ENCODE data around the gene TOMM34. TPM values are rescaled to one million over a fixed set of nuclear protein-coding genes. Genes with fewer than 3 reads are reported as not detected.

Gene TOMM34
- total and polyA plus RNA-seq, 2 of the 13 experiments (the other 11 are each of a cell fraction or from before 2014, with no cell fraction given) = 36.2 to 52.0 TPM

- FAIRE-seq = no peak
- H3K79me2 ChIP-seq (ENCODE audit: insufficient read depth, low read length) = no peaks in the 10 kb centered on the region
- DNase-seq (ENCODE audit: low spot score) = no peak
- POLR2A ChIA-PET = interaction anchor here (1.2 to 7.2 kb wide), 3 partner anchors 9 to 39 kb away, joined by 3 to 51 read pairs (median 5); partner anchors contain the start of gene TOMM34
- no peaks in the 10 kb centered on the region for H3K9me3 ChIP-seq (ENCODE audit: low read length)
- H3K27me3 ChIP-seq (ENCODE audit: control insufficient read depth in 1 of 2, insufficient read depth in 2 of 2, low read length in 2 of 2) = no peaks in the 10 kb centered on the region
- TF ChIP-seq RBFOX2 (IDR thresholded peaks at IDR 0.05; ENCODE audit: low read depth, low read length) = 0 out of 2 replicates have a peak, but pooled peaks have one; percentile 39
- peak; percentile 24; the same call in 1 of the 2 replicates for TF ChIP-seq POLR2G (IDR thresholded peaks at IDR 0.05; ENCODE audit: low read depth, low read length)
- TF ChIP-seq AGO2 (optimal IDR thresholded peaks at IDR 0.05; ENCODE audit: low read depth, low read length) = peak; percentile 31
- no peak for TF ChIP-seq KAT8 (CRISPR knock-in tag; IDR thresholded peaks at IDR 0.05)
- no peaks in the 10 kb centered on the region for H4K20me1 ChIP-seq (ENCODE audit: insufficient read depth, low read length)
- WGBS (ENCODE audit: low lambda C conversion rate) = 100% methylated on average over 2 of the region's 2 CpGs
- H3K36me3 ChIP-seq (replicated peaks in 1 of 2; ENCODE audit: control insufficient read depth in 1 of 2, insufficient read depth in 2 of 2, low read length in 2 of 2) = peaks cover 53 to 95% of the 10 kb centered on the region in 2 experiments
- intact Hi-C loops (cut with micrococcal nuclease; ENCODE audit: unreplicated experiment) = no loop called here
- no TSS peak for BruUV-seq (replicated peaks)
- no peak for ATAC-seq
- CTCF ChIA-PET (ENCODE audit: low intra/inter-chr PET ratio, low total read pairs) = no interaction called here
- in situ Hi-C loops (cut with HindIII; ENCODE audit: extremely low pct_ligation_motif_present, low pct_unique_long_range_greater_than_20kb) = no loop called here
- no peak overlapping the region for H3K4me3 ChIP-seq (replicated peaks in 1 of 3; ENCODE audit: insufficient read depth in 1 of 3, low read depth in 2 of 3, low read length in 3 of 3)
- no peak overlapping the region for H3K27ac ChIP-seq (ENCODE audit: extremely low read length, insufficient read depth, low read length)
- H3K9ac ChIP-seq (ENCODE audit: insufficient read depth, low read depth, low read length) = no peak overlapping the region
- H3K4me1 ChIP-seq (ENCODE audit: insufficient read depth, low read length) = peaks cover 9% of the 10 kb centered on the region
- H3K4me2 ChIP-seq (ENCODE audit: low read depth, low read length) = no peak overlapping the region
- no peak overlapping the region for H2AFZ ChIP-seq (ENCODE audit: low read length)
These were observed 11.7 kb downstream of the TOMM34 start for GRCh38 chr20:44948513-44948912.

- no peak overlapping the region for H3K9ac ChIP-seq (ENCODE audit: insufficient read depth, low read depth, low read length)
- intact Hi-C loops (cut with micrococcal nuclease; ENCODE audit: unreplicated experiment) (no loop called here), in situ Hi-C loops (cut with HindIII; ENCODE audit: extremely low pct_ligation_motif_present, low pct_unique_long_range_greater_than_20kb) (no loop called here)
- DNase-seq (ENCODE audit: low spot score) = no peak
- H3K27ac ChIP-seq (ENCODE audit: extremely low read length, insufficient read depth, low read length) = no peak overlapping the region
- WGBS (ENCODE audit: low lambda C conversion rate) = 99% methylated on average over 5 of the region's 5 CpGs
- H4K20me1 ChIP-seq (ENCODE audit: insufficient read depth, low read length) = no peaks in the 10 kb centered on the region
- no peaks in the 10 kb centered on the region for H3K27me3 ChIP-seq (ENCODE audit: control insufficient read depth in 1 of 2, insufficient read depth in 2 of 2, low read length in 2 of 2)
- H3K4me3 ChIP-seq (replicated peaks in 1 of 3; ENCODE audit: insufficient read depth in 1 of 3, low read depth in 2 of 3, low read length in 3 of 3) = no peak overlapping the region
- ChIA-PET CTCF (ENCODE audit: low intra/inter-chr PET ratio, low total read pairs) (no interaction called here), POLR2A (interaction anchor here (1.1 to 7.2 kb wide), 3 partner anchors 14 to 39 kb away, joined by 3 to 51 read pairs (median 3); partner anchors contain the start of gene TOMM34)
- peaks cover 9% of the 10 kb centered on the region for H3K4me1 ChIP-seq (ENCODE audit: insufficient read depth, low read length)
- H3K9me3 ChIP-seq (ENCODE audit: low read length) = no peaks in the 10 kb centered on the region
- no peaks in the 10 kb centered on the region for H3K79me2 ChIP-seq (ENCODE audit: insufficient read depth, low read length)
- peak; percentile 13; the same call in 1 of the 3 replicates for ATAC-seq
- peaks cover 53 to 95% of the 10 kb centered on the region in 2 experiments for H3K36me3 ChIP-seq (replicated peaks in 1 of 2; ENCODE audit: control insufficient read depth in 1 of 2, insufficient read depth in 2 of 2, low read length in 2 of 2)
- no peak overlapping the region for H3K4me2 ChIP-seq (ENCODE audit: low read depth, low read length)
- BruUV-seq (replicated peaks) = no TSS peak
- FAIRE-seq = no peak
- H2AFZ ChIP-seq (ENCODE audit: low read length) = no peak overlapping the region
- TF ChIP-seq TAF15 (IDR thresholded peaks at IDR 0.05; ENCODE audit: low read depth, low read length, poor library complexity, severe bottlenecking) (no peak), ZFP91 (CRISPR knock-in tag; IDR thresholded peaks at IDR 0.05; ENCODE audit: borderline replicate concordance) (no peak), TEF (CRISPR knock-in tag; IDR thresholded peaks at IDR 0.05) (no peak), TBL1XR1 (IDR thresholded peaks at IDR 0.05; ENCODE audit: borderline replicate concordance, low read length, partially characterized antibody) (no peak), ZEB1 (IDR thresholded peaks at IDR 0.05; ENCODE audit: insufficient replicate concordance, low read depth) (no peak), ZNF354B (CRISPR knock-in tag; IDR thresholded peaks at IDR 0.05) (no peak), ZNF572 (CRISPR knock-in tag; IDR thresholded peaks at IDR 0.05) (no peak), SP140L (CRISPR knock-in tag; IDR thresholded peaks at IDR 0.05; ENCODE audit: borderline replicate concordance) (no peak), MED13 (CRISPR knock-in tag; IDR thresholded peaks at IDR 0.05) (no peak), POLR2AphosphoS5 (IDR thresholded peaks at IDR 0.05; ENCODE audit: low read depth, low read length) (0 out of 2 replicates have a peak, but pooled peaks have one; percentile 15), MIER3 (CRISPR knock-in tag; IDR thresholded peaks at IDR 0.05; ENCODE audit: borderline replicate concordance) (no peak), SATB2 (CRISPR knock-in tag; IDR thresholded peaks at IDR 0.05) (no peak), ZNF484 (CRISPR knock-in tag; IDR thresholded peaks at IDR 0.05; ENCODE audit: borderline replicate concordance, low read depth) (no peak), POLR2G (IDR thresholded peaks at IDR 0.05; ENCODE audit: low read depth, low read length) (peak; percentile 51; the same call in 1 of the 2 replicates), PAX8 (CRISPR knock-in tag; IDR thresholded peaks at IDR 0.05; ENCODE audit: borderline replicate concordance) (no peak)
These were observed 12.1 kb downstream of the TOMM34 start for GRCh38 chr20:44948107-44948506.
